Endodermal cell (in vitro differentiated cells): Measurements from ENCODE around the gene CCNQ. TPM values are rescaled to one million over a fixed set of nuclear protein-coding genes. Genes with fewer than 3 reads are reported as not detected.
"Not testable (repeated sequence)": the region's sequence is repeated elsewhere in the genome, so short reads cannot be mapped to it uniquely, and the experiment has no call there.

Experiments used
- DNase-seq: peaks from one replicate; pipeline ENCODE4 v3.0.0-alpha.2; 2017
- H3K27ac ChIP-seq: 2 replicates; pipeline ENCODE4 v1.5.1; 2013; ENCODE audit warnings: mild to moderate bottlenecking, low read depth, low read length, moderate library complexity
- H3K27me3 ChIP-seq: 2 replicates; pipeline ENCODE4 v1.6.1; 2013; ENCODE audit warnings: mild to moderate bottlenecking, low read length, moderate library complexity; ENCODE audit not compliant: insufficient read depth, control insufficient read depth, poor library complexity, severe bottlenecking
- H3K36me3 ChIP-seq: 2 replicates; pipeline ENCODE4 v1.7.0; 2013; ENCODE audit warnings: mild to moderate bottlenecking, low read length, moderate library complexity; ENCODE audit not compliant: control insufficient read depth, insufficient read depth
- H3K4me1 ChIP-seq: one replicate; pipeline ENCODE4 v1.7.0; 2013; ENCODE audit warnings: low read length; ENCODE audit not compliant: control insufficient read depth, insufficient read depth
- H3K4me3 ChIP-seq: 2 replicates; pipeline ENCODE4 v1.5.1; 2013; ENCODE audit warnings: mild to moderate bottlenecking, low read length, moderate library complexity
- H3K9ac ChIP-seq: 2 replicates; pipeline ENCODE4 v1.6.1; 2013; ENCODE audit warnings: mild to moderate bottlenecking, low read length, moderate library complexity; ENCODE audit not compliant: poor library complexity, severe bottlenecking; ENCODE audit errors: extremely low read depth
- H3K9me3 ChIP-seq: 2 replicates; pipeline ENCODE4 v1.6.1; 2013; ENCODE audit warnings: mild to moderate bottlenecking, low read length, moderate library complexity; ENCODE audit not compliant: control insufficient read depth
- H3K27ac Mint-ChIP-seq: 2 replicates; pipeline ENCODE4 v1.8.0; 2020; ENCODE audit warnings: mixed read lengths
- H3K27me3 Mint-ChIP-seq: 2 replicates; pipeline ENCODE4 v1.8.0; 2021; ENCODE audit warnings: mild to moderate bottlenecking, mixed read lengths; ENCODE audit not compliant: insufficient read depth
- H3K36me3 Mint-ChIP-seq: 2 replicates; pipeline ENCODE4 v1.8.0; 2020; ENCODE audit warnings: low read depth, mixed read lengths
- H3K4me1 Mint-ChIP-seq: 2 replicates; pipeline ENCODE4 v1.8.0; 2020; ENCODE audit warnings: mixed read lengths
- H3K4me3 Mint-ChIP-seq: 2 replicates; pipeline ENCODE4 v1.8.0; 2020; ENCODE audit warnings: mild to moderate bottlenecking, moderate library complexity, mixed read lengths
- H3K9me3 Mint-ChIP-seq: 2 replicates; pipeline ENCODE4 v1.8.0; 2020; ENCODE audit warnings: mild to moderate bottlenecking, mixed read lengths
- WGBS, 2 experiments: methylation state at CpG; one replicate each; pipeline versions ENCODE4 v1.1.5 to v1.1.7; 2013; ENCODE audit warnings: missing lambda C conversion rate in 2 of 2, mixed read lengths in 1 of 2; ENCODE audit not compliant: insufficient coverage in 1 of 2, insufficient read length in 1 of 2; 5-methylcytosine and 5-hydroxymethylcytosine counted together
- total RNA-seq, 2 donors: library from RNA; stranded (reverse); fragmentation: NEBNext Ultra II Directional in 1 of 2; extraction: Animal tissue kit (Norgen Biotek cat#: 25700) in 1 of 2; gene quantifications; 2 replicates in 1 of 2; 3 replicates in 1 of 2; pipeline ENCODE4 v1.2.1, GENCODE V29; 2021
- TF ChIP-seq, protein P1 (sequence below): fragments of 200-600 bp; sonication (generic); conservative IDR thresholded peaks from 2 replicates; pipeline ENCODE4 v1.5.0; 2021; ENCODE audit warnings: antibody characterized with exemption, mild to moderate bottlenecking

Gene CCNQ
- total RNA-seq, 2 donors from 2014 or later = 17.1 to 20.8 TPM

DNA sequence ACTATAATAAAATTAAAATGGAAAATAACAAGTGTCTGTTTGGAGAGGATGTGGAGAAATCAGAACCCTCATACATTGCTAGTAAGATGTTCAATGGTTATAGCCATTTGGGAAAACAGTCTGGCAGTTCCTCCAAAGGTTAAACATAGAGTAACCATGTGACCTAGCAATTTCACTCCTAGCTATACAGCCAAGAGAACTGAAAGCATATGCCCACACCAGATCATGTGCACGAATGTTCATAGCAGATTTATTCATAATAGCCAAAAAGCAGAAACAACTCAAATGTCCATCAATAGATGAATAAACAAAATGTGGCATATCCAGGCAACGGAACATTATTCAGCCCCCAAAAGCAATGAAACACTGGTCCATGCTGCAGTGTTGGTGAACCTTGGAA lies 9.4 kb upstream of the CCNQ start:
- H3K4me1 Mint-ChIP-seq = no peaks in the 10 kb centered on the region
- H3K9me3 Mint-ChIP-seq = peaks cover 67% of the 10 kb centered on the region
- Histone ChIP-seq H3K9me3 (no peaks in the 10 kb centered on the region), H3K4me1 (no peaks in the 10 kb centered on the region), H3K36me3 (no peaks in the 10 kb centered on the region), H3K9ac (no peak overlapping the region), H3K27ac (no peak overlapping the region), H3K27me3 (peaks cover 19% of the 10 kb centered on the region), H3K4me3 (no peak overlapping the region)
- 95% methylated on average over 2 of the region's 2 CpGs; no CpG with 5 or more reads in 1 of the 2 experiments for WGBS, 2 experiments
- no peak overlapping the region for H3K4me3 Mint-ChIP-seq
- no peaks in the 10 kb centered on the region for H3K36me3 Mint-ChIP-seq
- TF ChIP-seq, protein P1, sequence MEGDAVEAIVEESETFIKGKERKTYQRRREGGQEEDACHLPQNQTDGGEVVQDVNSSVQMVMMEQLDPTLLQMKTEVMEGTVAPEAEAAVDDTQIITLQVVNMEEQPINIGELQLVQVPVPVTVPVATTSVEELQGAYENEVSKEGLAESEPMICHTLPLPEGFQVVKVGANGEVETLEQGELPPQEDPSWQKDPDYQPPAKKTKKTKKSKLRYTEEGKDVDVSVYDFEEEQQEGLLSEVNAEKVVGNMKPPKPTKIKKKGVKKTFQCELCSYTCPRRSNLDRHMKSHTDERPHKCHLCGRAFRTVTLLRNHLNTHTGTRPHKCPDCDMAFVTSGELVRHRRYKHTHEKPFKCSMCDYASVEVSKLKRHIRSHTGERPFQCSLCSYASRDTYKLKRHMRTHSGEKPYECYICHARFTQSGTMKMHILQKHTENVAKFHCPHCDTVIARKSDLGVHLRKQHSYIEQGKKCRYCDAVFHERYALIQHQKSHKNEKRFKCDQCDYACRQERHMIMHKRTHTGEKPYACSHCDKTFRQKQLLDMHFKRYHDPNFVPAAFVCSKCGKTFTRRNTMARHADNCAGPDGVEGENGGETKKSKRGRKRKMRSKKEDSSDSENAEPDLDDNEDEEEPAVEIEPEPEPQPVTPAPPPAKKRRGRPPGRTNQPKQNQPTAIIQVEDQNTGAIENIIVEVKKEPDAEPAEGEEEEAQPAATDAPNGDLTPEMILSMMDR = no peak
- no peak overlapping the region for H3K27ac Mint-ChIP-seq
- H3K27me3 Mint-ChIP-seq = peaks cover 61% of the 10 kb centered on the region
- DNase-seq = no peak

DNA sequence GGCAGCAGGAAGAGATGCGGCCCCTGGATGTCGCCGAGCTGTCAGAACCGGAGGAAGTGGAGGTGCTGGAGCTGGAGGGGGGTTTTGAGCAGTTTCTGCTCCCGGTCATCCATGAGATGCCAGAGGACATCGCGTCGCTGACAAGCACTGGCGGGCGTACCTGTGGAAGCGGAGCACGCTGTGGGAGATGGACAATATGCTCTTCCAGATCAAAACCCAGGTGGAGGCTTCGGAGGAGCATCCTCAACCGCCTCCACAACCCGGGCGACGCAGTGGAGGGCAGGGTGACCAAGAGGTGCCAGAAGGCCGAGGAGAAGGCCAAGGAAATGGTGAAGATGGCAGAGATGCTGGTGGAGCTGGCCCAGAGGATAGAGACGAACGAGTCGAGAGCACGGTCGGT lies 7.6 kb upstream of the CCNQ start:
- Mint-ChIP-seq H3K27me3 (peaks cover 47% of the 10 kb centered on the region), H3K4me1 (no peaks in the 10 kb centered on the region), H3K9me3 (peaks cover 69% of the 10 kb centered on the region), H3K27ac (no peak overlapping the region), H3K4me3 (no peak overlapping the region), H3K36me3 (no peaks in the 10 kb centered on the region)
- Histone ChIP-seq H3K36me3 (no peaks in the 10 kb centered on the region), H3K9me3 (no peaks in the 10 kb centered on the region), H3K4me1 (no peaks in the 10 kb centered on the region), H3K27ac (no peak overlapping the region), H3K4me3 (no peak overlapping the region), H3K9ac (no peak overlapping the region), H3K27me3 (peaks cover 16% of the 10 kb centered on the region)
- TF ChIP-seq, protein P1 = no peak
- 86 to 90% methylated on average over 6 to 23 of the region's 23 CpGs for WGBS, 2 experiments
- no peak for DNase-seq

DNA sequence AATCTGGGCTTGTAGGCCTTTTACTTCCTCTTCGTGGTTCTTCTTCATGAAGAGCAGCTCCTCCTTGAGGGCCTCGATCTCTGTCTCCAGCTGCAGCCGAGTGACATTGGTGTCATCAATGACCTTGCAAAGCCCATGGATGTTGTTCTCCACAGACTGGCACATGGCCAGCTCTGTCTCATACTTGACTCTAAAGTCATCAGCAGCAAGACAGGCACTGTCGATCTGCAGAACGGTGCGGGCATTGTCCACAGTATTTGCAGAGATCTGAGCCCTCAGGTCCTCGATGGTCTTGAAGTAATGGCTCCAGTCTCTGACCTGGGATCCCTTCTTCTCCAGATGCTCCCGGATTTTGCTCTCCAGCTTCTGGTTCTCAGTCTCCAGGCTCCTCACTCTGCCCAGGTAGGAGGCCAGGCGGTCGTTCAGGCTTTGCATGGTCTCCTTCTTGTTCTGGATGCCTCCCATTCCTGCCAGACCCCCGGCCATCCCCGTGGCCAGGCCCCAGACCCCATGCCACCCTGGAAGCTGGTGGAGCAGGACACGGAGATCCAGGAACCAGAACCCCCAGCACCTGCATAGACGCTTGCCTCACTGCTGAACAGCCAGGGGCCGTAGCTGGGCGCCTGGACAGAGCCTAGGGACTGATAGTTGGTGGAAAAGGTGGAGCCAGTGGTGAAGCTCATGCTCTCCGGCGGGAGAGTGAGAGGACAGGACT lies 5.9 kb upstream of the CCNQ start:
- H3K9ac ChIP-seq, H3K4me3 ChIP-seq, H3K36me3 ChIP-seq, H3K36me3 Mint-ChIP-seq, H3K4me1 ChIP-seq, H3K27ac Mint-ChIP-seq, H3K9me3 ChIP-seq, DNase-seq, H3K4me1 Mint-ChIP-seq, H3K27ac ChIP-seq, H3K4me3 Mint-ChIP-seq: not testable (repeated sequence)
- Mint-ChIP-seq H3K27me3 (peaks cover 41% of the 10 kb centered on the region), H3K9me3 (peaks cover 78% of the 10 kb centered on the region)
- peaks cover 16% of the 10 kb centered on the region for H3K27me3 ChIP-seq
- WGBS, 2 experiments = 80 to 90% methylated on average over 1 to 18 of the region's 18 CpGs
